ENCODE measurements around the gene TMEM259. TPM values are rescaled to one million over a fixed set of nuclear protein-coding genes. Genes with fewer than 3 reads are reported as not detected.
A peak's percentile ranks its signal among the peaks of the same experiment; 100 is the strongest.

TMEM259 gene
- total and polyA plus RNA-seq, 9 of the 15 experiments (the other 6 are each of a cell fraction or from before 2014, with no cell fraction given), result 0.52 to 231 (median 63.6) TPM

DNA sequence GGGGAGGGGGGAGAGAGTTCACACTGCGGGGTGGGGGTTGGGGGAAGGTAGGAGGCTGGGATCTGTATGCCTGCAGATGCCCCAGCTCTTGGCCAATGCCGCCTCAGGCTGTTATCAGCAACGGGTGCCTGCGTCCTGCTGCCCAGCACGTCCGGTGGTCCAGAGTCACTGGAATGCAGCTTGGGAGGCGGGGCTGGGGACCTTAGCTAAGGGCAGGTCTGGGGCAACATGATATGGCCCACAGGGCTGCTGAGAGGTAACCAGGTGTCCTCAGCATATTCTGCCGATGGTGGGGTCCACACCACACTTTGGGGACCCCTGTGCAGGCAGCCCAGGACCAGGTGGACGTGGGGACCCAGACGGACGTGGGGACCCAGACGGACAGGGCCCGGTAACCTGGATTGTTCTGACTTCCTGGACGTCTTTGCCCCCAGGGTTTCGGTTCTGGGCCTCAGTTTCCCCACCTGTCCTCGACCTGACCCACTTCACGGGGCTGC, 45.4 kb upstream of the TMEM259 start:
- no TSS peak for BruUV-seq (replicated peaks)
- Histone ChIP-seq H3K27ac (ENCODE audit: extremely low read depth, low read depth, low read length) (no peak overlapping the region), H3K4me2 (ENCODE audit: insufficient read depth, low read length) (peak overlapping the region; percentile 72), H3K4me1 (replicated peaks in 1 of 2; ENCODE audit: control insufficient read depth in 2 of 2, insufficient read depth in 2 of 2, low read length in 2 of 2) (peaks cover 9 to 88% of the 10 kb centered on the region in 2 experiments), H3K27me3 (ENCODE audit: control insufficient read depth in 2 of 2, insufficient read depth in 2 of 2, low read length in 2 of 2) (no peaks in the 10 kb centered on the region), H4K20me1 (replicated peaks; ENCODE audit: control insufficient read depth, insufficient read depth, low read length) (no peaks in the 10 kb centered on the region), H3K36me3 (ENCODE audit: control insufficient read depth, insufficient read depth, low read length) (peaks cover 14% of the 10 kb centered on the region; the same call in 2 of the 3 replicates), H3K9me3 (replicated peaks; ENCODE audit: control insufficient read depth, insufficient read depth, low read depth, low read length) (no peaks in the 10 kb centered on the region), H3K79me2 (ENCODE audit: control insufficient read depth, insufficient read depth, low read length) (no peaks in the 10 kb centered on the region), H3K9me1 (ENCODE audit: control insufficient read depth, insufficient read depth, low read length) (no peaks in the 10 kb centered on the region), H3K9ac (ENCODE audit: insufficient read depth in 1 of 2, low read depth in 2 of 2, low read length in 2 of 2) (peak overlapping the region in 1 of 2 experiments; percentile 90; a peak in 3 of 4 replicates), H2AFZ (ENCODE audit: low read depth, low read length) (no peak overlapping the region), H3K4me3 (peak overlapping the region; percentile 40; the same call in 1 of the 2 replicates)
- TF ChIP-seq CHD1 (IDR thresholded peaks at IDR 0.05; ENCODE audit: low read length), result peak; percentile 6
- no peak for TF ChIP-seq FOXM1 (IDR thresholded peaks at IDR 0.05; ENCODE audit: low read depth)
- 0 out of 2 replicates have a peak, but pooled peaks have one; percentile 37 for TF ChIP-seq FOXM1 (CRISPR knock-in tag; IDR thresholded peaks at IDR 0.05; ENCODE audit: low read depth)
- peak; percentile 42 for TF ChIP-seq CBFA2T3 (IDR thresholded peaks at IDR 0.05)
- 0 out of 2 replicates have a peak, but pooled peaks have one; percentile 40 for TF ChIP-seq IRF2 (CRISPR knock-in tag; IDR thresholded peaks at IDR 0.05)
- 0 out of 2 replicates have a peak, but pooled peaks have one; percentile 65 for TF ChIP-seq ZNF282 (CRISPR knock-in tag; IDR thresholded peaks at IDR 0.05)
- no peak for TF ChIP-seq KLF10 (CRISPR knock-in tag; IDR thresholded peaks at IDR 0.05)
- peak; percentile 24 for TF ChIP-seq PCBP1 (IDR thresholded peaks at IDR 0.05; ENCODE audit: low read depth, low read length, poor library complexity, severe bottlenecking)
- TF ChIP-seq ZNF133 (CRISPR knock-in tag; IDR thresholded peaks at IDR 0.05), result no peak
- peak; percentile 24; the same call in 1 of the 2 replicates for TF ChIP-seq BCOR (IDR thresholded peaks at IDR 0.05)
- TF ChIP-seq ZBTB7A (IDR thresholded peaks at IDR 0.05; ENCODE audit: borderline replicate concordance, control insufficient read depth, low read depth, low read length), result peak; percentile 57; the same call in 1 of the 2 replicates
- POLR2A ChIA-PET, result interaction anchor here (0.6 to 1.9 kb wide), 5 partner anchors 9 to 755 kb away, joined by 3 to 6 read pairs (median 5); partner anchors contain the start of gene RNU6-2
- CTCF ChIA-PET (ENCODE audit: low intra/inter-chr PET ratio), result no interaction called here
- FAIRE-seq (no peak), DNase-seq (ENCODE audit: extremely low read depth in 1 of 4, low spot score in 3 of 4) (peak in 1 of 4 experiments; percentile 54), ATAC-seq (no peak)
- in situ Hi-C loops (cut with MboI) (no loop called here), intact Hi-C loops (cut with micrococcal nuclease) (no loop called here)
- WGBS (ENCODE audit: insufficient coverage, low coverage, missing lambda C conversion rate), result 30% methylated on average over 12 of the region's 17 CpGs
